ENCODE results near the gene RBBP5.

GRCh38 chr1:205049479-205049878 lies 72.3 kb downstream of the RBBP5 start:
- TF ChIP-seq CTCF (IDR thresholded peaks at IDR 0.05; ENCODE audit: insufficient read depth, low read length) (no peak), POLR2AphosphoS5 (IDR thresholded peaks at IDR 0.05; ENCODE audit: low read depth) (no peak)
